K562 (cell line): ENCODE results near the gene EML3. TPM values are rescaled to one million over a fixed set of nuclear protein-coding genes. Genes with fewer than 3 reads are reported as not detected.

Source experiments
- DEAF1 ChIP-seq: fragments of 450-650 bp; formaldehyde crosslinking; IDR thresholded peaks from 2 replicates; pipeline ENCODE4 v1.4.0; 2020; ENCODE audit warnings: mild to moderate bottlenecking, moderate library complexity
- ELF4 ChIP-seq: fragments of 450-650 bp; formaldehyde crosslinking; IDR thresholded peaks from 2 replicates; pipeline ENCODE4 v1.4.0; 2022; ENCODE audit warnings: missing genetic modification characterization
- GATAD2A ChIP-seq: fragments of 450-650 bp; IDR thresholded peaks from 2 replicates; pipeline ENCODE4 v1.6.1; 2017
- HINFP ChIP-seq: fragments of 450-650 bp; conservative IDR thresholded peaks from 2 replicates; pipeline ENCODE4 v1.6.1; 2016; ENCODE audit warnings: missing genetic modification characterization, low read depth, mild to moderate bottlenecking, control low read depth, missing compliant biosample characterization
- HNRNPH1 ChIP-seq: fragments of 200-400 bp; formaldehyde crosslinking; optimal IDR thresholded peaks from 2 replicates; pipeline ENCODE3; 2017; ENCODE audit warnings: low read depth, mild to moderate bottlenecking, low read length, moderate library complexity
- KAT7 ChIP-seq: sonication (generic); formaldehyde crosslinking; IDR thresholded peaks from 2 replicates; pipeline ENCODE4 v1.8.0; 2022; ENCODE audit warnings: missing genetic modification reagents, mild to moderate bottlenecking, borderline replicate concordance
- MYBL2 ChIP-seq, 2 experiments: fragments of 450-650 bp in 1 of 2; sonication (generic) in 1 of 2; formaldehyde crosslinking in 1 of 2; IDR thresholded peaks; 2 replicates each; pipeline versions ENCODE4 v1.6.1 to v1.8.1; 2017 to 2022; ENCODE audit warnings: borderline replicate concordance in 1 of 2, inconsistent platforms in 1 of 2, low read depth in 1 of 2, mild to moderate bottlenecking in 1 of 2, missing genetic modification reagents in 1 of 2, moderate library complexity in 1 of 2
- NR2C1 ChIP-seq, 2 experiments: fragments of 450-650 bp; IDR thresholded peaks; 2 replicates each; pipeline ENCODE4 v1.6.1; 2017; ENCODE audit warnings: mild to moderate bottlenecking in 2 of 2, antibody characterized with exemption in 1 of 2, inconsistent platforms in 1 of 2, missing compliant biosample characterization in 1 of 2, missing genetic modification characterization in 1 of 2
- ZNF589 ChIP-seq: fragments of 200-800 bp; sonication (Bioruptor generic); IDR thresholded peaks from 2 replicates; pipeline ENCODE4 v1.6.1; 2016; ENCODE audit warnings: low read depth, missing genetic modification characterization, missing compliant biosample characterization
- polyA plus RNA-seq, 8 experiments: library from polyadenylated mRNA; depleted of rRNA in 4 of 8; stranded (reverse) in 5 of 8; unstranded in 3 of 8; fragments of >200 nt; fragmentation: Nextera tagmentation in 2 of 8; fragmentation: Illumina TruSeq in 1 of 8; extraction: Ambion mirVana in 2 of 8; extraction: Trizol in 1 of 8; gene quantifications; 2 replicates each; pipeline versions ENCODE4 v1.2.1 to v1.2.3, GENCODE V29; 2011 to 2014; ENCODE audit warnings: inconsistent platforms in 1 of 8, missing spikeins in 1 of 8
- total RNA-seq, 7 experiments: library from RNA; depleted of rRNA in 6 of 7; stranded (reverse); fragments of >200 nt in 6 of 7; fragmentation: Illumina TruSeq in 2 of 7; extraction: Trizol in 2 of 7; gene quantifications; 2 replicates each; pipeline versions ENCODE4 v1.2.1 to v1.2.3, GENCODE V29; 2011 to 2021; ENCODE audit warnings: low replicate concordance in 1 of 7
- TF ChIP-seq, protein P1 (sequence below): fragments of 200-600 bp; sonication (generic); IDR thresholded peaks from one replicate; pipeline ENCODE4 v1.6.1; 2012; ENCODE audit warnings: mild to moderate bottlenecking, low read depth, low read length, inconsistent platforms

Gene EML3
- total and polyA plus RNA-seq, 9 of the 15 experiments (the other 6 are each of a cell fraction or from before 2014, with no cell fraction given) = 0.32 to 90.5 (median 26.4) TPM

GRCh38 chr11:62612366-62613290 lies at the start of gene EML3, which contains the start of gene ROM1 (continued):
- TF ChIP-seq NR2C1 (IDR thresholded peaks at IDR 0.05) = no peak
- TF ChIP-seq NR2C1 (tag; IDR thresholded peaks at IDR 0.05) = no peak
- TF ChIP-seq KAT7 (CRISPR knock-in tag) = peak; percentile 76; the same call in 1 of the 2 replicates
- TF ChIP-seq ELF4 = no peak
- TF ChIP-seq MYBL2 (IDR thresholded peaks at IDR 0.05; ENCODE audit: low read depth) = no peak
- no peak for TF ChIP-seq MYBL2 (CRISPR knock-in tag; IDR thresholded peaks at IDR 0.05; ENCODE audit: borderline replicate concordance)
- TF ChIP-seq DEAF1 (CRISPR knock-in tag) = peak; percentile 41; the same call in 1 of the 2 replicates
- TF ChIP-seq GATAD2A = no peak
- no peak for TF ChIP-seq ZNF589 (CRISPR knock-in tag)
- no peak for TF ChIP-seq HINFP
- TF ChIP-seq, protein P1, sequence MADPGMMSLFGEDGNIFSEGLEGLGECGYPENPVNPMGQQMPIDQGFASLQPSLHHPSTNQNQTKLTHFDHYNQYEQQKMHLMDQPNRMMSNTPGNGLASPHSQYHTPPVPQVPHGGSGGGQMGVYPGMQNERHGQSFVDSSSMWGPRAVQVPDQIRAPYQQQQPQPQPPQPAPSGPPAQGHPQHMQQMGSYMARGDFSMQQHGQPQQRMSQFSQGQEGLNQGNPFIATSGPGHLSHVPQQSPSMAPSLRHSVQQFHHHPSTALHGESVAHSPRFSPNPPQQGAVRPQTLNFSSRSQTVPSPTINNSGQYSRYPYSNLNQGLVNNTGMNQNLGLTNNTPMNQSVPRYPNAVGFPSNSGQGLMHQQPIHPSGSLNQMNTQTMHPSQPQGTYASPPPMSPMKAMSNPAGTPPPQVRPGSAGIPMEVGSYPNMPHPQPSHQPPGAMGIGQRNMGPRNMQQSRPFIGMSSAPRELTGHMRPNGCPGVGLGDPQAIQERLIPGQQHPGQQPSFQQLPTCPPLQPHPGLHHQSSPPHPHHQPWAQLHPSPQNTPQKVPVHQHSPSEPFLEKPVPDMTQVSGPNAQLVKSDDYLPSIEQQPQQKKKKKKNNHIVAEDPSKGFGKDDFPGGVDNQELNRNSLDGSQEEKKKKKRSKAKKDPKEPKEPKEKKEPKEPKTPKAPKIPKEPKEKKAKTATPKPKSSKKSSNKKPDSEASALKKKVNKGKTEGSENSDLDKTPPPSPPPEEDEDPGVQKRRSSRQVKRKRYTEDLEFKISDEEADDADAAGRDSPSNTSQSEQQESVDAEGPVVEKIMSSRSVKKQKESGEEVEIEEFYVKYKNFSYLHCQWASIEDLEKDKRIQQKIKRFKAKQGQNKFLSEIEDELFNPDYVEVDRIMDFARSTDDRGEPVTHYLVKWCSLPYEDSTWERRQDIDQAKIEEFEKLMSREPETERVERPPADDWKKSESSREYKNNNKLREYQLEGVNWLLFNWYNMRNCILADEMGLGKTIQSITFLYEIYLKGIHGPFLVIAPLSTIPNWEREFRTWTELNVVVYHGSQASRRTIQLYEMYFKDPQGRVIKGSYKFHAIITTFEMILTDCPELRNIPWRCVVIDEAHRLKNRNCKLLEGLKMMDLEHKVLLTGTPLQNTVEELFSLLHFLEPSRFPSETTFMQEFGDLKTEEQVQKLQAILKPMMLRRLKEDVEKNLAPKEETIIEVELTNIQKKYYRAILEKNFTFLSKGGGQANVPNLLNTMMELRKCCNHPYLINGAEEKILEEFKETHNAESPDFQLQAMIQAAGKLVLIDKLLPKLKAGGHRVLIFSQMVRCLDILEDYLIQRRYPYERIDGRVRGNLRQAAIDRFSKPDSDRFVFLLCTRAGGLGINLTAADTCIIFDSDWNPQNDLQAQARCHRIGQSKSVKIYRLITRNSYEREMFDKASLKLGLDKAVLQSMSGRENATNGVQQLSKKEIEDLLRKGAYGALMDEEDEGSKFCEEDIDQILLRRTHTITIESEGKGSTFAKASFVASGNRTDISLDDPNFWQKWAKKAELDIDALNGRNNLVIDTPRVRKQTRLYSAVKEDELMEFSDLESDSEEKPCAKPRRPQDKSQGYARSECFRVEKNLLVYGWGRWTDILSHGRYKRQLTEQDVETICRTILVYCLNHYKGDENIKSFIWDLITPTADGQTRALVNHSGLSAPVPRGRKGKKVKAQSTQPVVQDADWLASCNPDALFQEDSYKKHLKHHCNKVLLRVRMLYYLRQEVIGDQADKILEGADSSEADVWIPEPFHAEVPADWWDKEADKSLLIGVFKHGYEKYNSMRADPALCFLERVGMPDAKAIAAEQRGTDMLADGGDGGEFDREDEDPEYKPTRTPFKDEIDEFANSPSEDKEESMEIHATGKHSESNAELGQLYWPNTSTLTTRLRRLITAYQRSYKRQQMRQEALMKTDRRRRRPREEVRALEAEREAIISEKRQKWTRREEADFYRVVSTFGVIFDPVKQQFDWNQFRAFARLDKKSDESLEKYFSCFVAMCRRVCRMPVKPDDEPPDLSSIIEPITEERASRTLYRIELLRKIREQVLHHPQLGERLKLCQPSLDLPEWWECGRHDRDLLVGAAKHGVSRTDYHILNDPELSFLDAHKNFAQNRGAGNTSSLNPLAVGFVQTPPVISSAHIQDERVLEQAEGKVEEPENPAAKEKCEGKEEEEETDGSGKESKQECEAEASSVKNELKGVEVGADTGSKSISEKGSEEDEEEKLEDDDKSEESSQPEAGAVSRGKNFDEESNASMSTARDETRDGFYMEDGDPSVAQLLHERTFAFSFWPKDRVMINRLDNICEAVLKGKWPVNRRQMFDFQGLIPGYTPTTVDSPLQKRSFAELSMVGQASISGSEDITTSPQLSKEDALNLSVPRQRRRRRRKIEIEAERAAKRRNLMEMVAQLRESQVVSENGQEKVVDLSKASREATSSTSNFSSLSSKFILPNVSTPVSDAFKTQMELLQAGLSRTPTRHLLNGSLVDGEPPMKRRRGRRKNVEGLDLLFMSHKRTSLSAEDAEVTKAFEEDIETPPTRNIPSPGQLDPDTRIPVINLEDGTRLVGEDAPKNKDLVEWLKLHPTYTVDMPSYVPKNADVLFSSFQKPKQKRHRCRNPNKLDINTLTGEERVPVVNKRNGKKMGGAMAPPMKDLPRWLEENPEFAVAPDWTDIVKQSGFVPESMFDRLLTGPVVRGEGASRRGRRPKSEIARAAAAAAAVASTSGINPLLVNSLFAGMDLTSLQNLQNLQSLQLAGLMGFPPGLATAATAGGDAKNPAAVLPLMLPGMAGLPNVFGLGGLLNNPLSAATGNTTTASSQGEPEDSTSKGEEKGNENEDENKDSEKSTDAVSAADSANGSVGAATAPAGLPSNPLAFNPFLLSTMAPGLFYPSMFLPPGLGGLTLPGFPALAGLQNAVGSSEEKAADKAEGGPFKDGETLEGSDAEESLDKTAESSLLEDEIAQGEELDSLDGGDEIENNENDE = no peak
- no peak for TF ChIP-seq HNRNPH1
